ENCODE measurements around the gene SHC4.
"Not testable (repeated sequence)": the region's sequence is repeated elsewhere in the genome, so short reads cannot be mapped to it uniquely, and the experiment has no call there.

Gene SHC4

DNA sequence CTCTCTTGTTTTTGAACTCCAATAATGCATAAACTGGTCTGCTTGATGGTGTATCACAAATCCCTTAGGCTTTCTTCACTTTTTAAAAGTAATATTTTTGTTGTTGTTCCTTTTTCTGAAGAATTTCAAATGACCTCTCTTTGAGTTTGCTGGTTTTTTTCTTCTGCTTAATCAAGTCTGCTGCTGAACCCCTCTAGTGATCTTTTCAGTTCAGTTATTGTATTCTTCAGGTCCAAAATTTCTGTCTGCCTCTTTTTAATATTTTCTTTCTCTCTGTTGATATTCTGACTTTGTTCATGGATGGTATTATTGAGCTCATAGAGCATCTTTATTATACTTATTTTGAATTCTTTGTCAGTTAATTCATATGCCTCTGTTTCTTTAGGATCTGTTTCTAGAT, 131.1 kb downstream of the SHC4 start:
- FAIRE-seq: no peak

DNA sequence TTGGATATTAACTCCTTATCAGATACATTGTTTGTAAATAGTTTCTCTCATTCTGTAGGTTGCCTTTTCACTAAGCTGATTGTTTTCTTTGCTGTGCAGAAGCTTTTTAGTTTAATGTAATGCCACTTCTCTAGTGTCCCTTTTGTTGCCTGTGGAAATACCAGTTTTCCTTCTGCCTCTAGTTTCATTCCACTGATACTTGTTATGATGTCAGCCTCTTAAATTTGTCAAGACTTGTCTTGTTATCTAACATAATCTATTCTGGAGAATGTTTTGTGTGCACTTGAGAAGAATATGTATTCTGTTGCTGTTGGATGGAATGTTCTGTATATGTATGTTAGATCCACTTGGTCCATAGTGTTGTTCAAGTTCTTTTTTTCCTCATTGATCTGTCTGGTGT, 134.8 kb downstream of the SHC4 start:
- FAIRE-seq: no peak

DNA sequence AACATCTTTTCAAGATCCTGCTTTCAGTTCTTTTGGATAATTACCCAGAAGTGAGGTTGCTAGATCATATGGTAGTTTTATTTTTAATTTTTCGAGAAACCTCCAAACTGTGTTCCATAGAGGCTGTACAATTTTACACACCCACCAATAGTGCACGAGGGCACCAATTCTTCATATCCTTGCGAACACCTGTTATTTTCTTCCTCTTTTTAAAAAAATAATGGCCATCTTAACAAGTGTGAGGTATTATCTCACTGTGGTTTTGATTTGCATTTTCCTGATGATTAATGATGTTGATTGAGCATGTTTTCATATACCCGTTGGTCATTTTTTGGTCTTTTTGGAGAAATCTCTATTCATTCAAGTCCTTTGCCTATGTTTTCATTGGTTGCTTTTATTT, 135.2 kb downstream of the SHC4 start:
- no peak for FAIRE-seq

DNA sequence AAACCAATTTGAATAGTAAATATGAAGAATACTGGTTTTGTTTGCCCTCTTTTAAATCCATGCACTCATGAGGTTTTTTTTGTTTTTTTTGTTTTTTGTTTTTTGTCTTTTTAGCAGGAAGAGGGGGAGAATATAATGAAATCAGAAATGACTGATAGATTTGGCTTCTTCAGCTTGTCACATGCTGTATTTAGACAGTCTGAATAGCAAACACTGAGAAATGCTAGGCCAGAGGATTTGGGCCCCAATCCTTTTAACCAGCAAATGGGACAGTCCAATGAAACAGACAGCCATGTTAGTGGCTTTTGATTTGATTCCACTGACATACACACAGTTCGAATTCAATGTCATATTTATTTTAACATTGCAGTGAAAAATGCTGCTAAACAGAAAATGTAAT, 138.6 kb downstream of the SHC4 start:
- FAIRE-seq: no peak

DNA sequence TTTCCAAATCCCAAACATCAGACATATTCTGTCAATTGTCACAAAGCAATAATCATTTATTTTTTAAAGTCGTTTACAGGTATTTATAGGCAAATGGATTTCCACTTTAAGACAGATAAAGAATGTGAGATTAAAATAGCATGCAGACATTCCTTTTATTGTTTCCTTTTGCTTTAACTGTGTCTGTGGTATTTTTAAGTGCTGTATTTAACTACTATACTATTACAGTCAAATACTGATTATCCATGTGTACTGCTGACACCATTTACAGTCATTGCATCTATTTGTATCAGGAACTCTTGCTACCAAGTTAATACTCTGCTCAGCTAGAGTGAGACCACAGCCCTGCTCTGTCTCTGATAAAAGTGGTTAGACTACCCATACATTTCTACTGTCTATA, 140.0 kb downstream of the SHC4 start:
- FAIRE-seq: no peak

DNA sequence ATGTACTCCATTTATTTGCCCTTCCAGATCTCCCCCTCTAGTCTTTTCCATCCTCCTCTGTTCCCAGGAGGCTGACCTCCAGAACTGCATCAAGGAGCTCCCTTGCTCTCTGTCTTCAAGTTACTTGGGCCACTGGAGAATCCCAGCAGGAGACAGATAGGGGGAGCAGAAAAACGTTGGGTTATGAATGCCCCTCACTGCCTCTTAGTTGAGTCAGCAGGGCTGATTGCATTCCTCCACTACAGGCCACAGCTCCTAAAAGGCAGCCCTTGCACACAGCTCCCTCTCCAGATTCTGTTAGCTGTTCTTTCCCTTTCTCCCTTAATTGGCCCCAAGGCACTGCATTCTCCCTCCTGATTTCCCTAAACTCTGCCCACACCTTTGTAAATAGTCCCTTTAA, 140.5 kb downstream of the SHC4 start:
- FAIRE-seq: no peak

DNA sequence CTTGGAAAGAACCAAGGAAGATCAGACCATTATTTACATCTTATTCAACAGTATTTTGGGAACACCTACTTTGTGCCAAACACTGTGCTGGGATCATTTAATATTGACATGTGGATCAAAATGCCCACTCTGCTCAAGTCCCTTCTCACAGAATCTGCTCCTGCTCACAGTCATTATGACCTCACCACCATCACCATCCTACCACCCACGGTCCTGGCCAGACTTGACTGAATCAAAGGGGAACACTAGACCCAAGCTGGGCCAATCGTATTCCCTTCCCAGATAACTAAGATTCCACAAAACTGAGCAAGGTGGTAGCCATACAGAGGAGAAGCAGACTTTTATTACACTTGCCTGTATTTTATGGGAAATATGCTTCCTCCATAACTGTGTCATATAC, 149.4 kb downstream of the SHC4 start:
- FAIRE-seq: no peak

DNA sequence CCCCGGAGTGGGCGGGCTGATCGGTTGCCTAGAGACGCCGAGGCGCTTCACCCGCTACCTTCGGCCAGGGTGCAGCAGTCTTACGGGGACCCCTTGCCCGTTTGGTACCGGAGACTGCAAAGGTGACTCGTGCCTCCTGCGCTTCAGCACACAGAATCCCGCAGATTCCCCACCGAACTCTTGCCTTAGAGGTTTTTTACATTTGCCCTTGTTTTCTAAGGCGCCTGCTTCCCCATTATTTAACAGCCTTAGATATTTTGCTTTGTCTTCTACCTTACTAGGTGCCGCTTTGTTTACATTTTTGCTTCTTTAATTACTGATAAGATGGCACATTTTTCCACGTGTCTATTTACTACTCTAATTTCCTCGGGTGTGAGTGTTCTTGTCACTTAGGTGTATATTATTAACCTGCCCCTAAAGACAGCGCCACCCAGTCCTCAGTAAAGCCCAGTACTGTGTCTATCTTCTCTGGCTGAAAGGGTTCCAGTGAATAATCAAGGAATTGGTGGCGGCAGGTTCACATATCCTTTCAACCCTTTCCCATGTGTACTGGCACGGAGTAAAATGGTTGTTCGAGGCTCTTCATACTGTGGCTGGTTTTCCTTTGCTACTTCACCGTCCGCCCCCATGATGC, 152.3 kb downstream of the SHC4 start:
- no peak for FAIRE-seq

DNA sequence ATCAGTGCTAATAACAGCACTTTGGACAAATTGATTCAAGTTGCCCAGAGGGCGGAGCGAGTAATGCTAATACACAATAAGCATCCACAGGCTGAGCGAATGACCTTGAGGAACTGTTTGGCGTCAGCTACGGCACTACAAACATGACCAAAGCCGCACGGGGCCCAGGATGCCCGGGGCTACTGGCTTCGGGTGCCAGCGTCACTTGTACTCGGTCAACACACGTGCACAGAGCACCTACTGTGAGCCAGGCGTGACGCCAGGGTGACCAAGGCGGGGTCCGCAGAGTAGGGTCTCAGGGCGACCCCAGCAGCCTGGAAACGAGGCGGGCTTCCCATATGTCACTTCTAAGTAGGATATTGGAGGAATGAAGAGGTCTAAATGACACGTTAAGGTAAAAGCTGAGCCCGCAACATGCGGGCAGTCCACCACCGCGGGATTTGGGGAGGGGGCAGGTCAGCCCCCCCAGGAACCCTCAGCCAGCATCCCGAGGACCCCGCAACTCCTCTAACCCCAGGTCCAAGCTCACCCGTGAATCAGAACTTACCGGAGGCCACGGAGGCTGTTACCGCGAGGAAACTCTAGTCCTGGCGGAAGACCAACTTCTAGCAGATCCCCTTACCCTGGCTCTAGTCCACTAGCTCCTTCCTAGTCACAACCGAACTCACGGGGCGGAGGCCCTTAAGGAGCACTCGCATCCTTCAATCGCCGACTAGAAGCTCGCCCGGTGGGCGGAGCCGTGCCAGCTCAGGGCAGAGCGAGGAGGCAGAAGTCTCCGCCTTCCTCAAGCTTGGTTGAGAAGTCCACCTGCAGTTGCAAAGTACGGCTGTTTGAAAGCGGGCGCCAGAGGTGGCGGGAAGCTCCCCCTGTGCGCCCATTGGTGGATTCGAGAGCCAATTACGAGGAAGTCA, 153.1 kb downstream of the SHC4 start, which contains the start of gene CEP152:
Gene CEP152 (minus strand): TSS at position 656 of the 911 bp plus-strand sequence. CDS start 5,420 bp downstream, outside the sequence.
- peak; percentile 99 for FAIRE-seq

DNA sequence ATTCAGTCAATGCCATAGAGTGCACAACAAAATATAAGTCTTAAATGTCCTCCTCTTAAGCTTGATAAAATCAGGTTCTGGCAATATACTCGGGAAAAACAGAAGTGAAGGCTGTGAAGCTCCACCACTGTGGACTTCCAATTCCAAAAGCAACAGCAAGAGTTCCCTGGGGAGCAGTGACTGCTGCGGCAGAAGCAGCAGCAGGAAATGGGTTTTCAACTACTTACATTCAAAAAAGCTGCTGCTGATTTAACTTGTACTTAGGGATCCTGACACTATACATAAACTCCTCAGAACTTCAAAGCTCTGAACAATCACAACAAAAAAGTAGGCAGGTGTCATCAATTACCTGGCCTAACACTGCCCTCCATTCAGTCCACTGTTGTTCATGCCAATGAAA, 157.6 kb downstream of the SHC4 start:
- no peak for FAIRE-seq

DNA sequence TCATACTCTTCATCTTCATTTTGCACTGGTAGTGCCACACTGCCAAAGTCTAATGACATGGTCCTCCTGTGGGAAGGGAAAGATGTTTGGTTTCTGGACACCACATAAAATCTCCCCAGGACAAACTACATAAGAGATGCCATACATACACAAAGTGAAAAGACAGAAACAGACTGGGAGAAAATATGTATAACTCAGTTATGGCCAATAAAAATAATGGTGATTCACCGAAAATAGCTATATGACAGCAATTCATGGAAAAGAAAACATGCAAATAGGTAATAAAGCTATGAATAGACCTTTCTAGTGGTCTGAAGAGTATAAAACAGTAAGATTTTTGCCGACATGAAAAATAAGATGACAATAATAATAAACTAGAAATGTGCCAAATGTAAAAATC, 158.1 kb downstream of the SHC4 start:
- FAIRE-seq: no peak

DNA sequence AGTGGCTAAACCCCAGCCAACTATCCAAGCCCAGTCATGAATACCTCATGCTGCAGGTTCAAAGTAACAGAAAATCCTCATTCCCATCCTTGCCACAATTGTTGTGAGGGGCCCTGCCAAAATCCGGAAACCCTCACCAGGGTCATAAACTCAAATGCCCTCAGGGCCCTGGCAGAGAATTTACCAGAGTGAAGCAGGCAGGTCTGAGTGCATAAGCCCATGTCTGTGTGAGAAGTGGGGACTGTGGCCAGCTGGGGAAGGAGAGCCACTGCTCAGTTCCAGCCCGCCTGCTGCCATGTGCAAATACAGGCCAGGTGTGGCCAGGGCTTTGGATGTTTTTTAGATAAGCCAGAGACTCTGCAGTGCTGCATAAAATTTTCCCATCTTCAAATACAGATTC, 159.8 kb downstream of the SHC4 start:
- FAIRE-seq: no peak

DNA sequence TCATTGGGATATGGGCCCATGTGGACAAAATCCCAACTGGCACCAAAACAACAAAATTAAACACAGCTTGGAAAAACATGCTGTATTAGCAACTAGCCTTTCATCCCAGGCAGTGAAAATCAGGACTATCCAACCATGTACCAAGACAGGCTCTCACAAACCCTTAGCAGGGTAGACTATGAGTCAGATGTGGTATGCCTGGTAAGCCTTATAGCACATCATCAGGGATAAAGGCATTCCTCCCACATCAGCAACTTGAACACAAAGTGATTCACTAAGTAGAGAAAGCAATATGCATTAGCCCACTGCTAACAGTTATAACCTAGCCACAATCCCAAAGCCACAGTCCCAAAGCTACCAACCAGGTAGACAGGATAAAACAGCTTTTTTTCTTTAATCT, 160.9 kb downstream of the SHC4 start:
- no peak for FAIRE-seq

DNA sequence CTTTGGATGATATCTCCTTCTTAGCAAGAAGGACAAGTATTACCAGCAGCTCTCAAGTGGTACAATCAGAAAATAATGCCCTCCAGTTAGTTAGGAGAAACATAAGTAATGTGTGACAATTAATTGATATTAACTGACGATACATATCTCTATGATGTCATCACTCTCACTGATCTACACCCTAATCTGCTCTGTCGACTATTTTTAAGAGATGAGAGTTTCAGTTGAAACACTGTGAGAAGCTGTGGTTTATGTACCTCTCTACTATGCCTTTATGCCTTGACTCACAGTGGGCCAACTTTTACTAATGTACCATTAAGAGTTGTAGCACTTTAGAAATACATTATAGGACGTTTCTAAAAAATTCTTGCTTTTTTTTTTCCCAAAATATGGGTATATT, 161.5 kb downstream of the SHC4 start:
- no peak for FAIRE-seq

DNA sequence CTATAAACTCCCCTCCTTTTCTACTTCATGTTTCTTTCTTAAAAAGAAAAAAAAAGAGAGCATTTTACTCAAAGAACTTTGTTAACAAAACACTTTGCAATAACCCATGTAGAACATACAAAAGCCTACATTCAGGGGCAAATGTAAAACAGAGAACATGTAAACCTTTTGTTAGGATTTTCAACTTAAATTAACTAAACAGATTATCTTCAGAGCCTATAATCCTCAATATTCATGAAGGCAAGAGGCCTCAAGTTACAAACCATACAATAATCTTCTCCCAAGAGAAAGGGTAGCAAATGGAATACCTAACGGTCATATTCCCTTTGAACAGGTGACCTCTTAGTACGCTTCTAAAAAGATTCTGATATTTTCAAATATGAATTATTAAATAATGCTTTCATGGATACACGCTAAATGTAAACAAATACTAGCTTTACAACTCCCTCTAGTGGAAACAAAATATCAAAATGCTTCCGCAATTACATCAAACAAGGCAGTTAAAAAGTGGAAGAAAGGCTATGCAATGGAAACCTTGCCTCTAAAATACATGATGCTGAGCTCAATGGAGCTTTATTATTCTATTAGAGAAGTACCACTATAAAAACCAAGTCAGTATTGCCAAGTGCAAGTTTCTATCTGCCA, 162.8 kb downstream of the SHC4 start:
- FAIRE-seq: peak; percentile 63

DNA sequence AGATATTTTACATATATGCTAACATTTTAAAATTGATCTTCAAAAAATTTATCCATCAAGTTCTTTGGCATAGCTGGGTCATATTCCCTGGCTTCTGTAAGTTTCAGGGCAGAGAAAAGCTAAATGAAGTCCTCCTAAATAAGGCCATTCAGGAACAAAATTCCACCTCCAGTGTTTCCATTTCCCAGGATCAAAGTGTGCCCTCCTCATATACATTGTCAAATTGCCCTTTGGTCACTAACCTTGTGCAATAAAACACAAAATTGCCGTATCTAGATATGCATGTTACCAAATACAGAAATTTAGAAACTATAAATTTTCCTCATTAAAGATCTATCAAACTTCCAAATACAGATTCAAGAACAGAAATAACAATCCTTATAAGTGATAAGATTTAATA, 163.5 kb downstream of the SHC4 start:
- FAIRE-seq: no peak

DNA sequence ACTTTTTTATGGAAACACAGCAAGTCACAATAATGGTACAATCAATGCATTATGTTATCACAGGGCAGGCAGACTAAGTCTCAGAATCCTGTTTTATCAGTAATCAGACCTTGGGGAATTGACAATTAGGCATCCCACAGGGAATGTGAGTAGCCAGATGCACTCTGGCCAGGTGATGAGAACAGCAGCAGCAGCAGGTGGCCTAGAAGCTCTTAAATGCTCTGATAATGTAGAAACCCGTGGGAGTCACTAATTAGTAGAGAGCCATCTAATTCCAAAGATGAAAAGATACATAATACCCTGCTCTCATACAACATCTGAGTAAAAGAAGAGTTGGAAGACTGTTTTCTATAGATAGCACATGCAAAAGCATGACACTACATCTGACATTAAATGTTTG, 165.4 kb downstream of the SHC4 start:
- FAIRE-seq: no peak

DNA sequence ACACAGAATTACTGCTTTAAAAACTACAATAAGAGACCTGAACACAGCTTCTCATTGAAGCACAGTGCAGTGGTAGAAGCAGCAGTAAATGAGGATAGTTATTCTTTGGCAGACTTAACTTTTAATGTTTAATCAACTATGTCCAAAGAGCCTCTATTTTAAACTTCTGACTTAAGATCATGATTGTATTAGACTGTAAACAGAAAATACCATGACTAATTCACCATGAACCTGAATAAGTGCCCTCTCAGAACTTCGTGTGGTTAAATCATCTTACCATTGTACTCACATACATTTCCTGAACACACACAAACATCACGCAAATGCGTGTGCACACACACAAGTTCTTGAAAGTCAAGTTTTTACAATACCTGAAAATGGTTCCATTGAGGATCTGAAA, 166.8 kb downstream of the SHC4 start:
- no peak for FAIRE-seq

DNA sequence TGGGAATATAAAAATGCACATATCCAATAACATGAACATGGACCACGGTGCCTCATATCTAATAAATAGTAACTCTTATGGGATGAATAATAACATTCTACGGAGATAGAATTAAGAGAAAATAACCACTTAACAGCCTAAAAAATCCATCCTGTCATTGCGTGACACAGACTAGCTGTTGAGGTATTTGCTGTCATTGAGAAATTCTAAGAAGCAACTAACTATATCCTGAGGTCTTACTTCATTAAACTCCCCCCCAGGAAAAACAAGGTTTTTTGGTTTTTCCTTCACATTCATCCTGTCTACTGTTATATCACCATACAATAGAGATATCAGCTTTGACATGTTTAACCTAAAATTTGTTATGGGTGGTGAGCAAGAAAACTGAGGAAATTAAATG, 167.2 kb downstream of the SHC4 start:
- no peak for FAIRE-seq

DNA sequence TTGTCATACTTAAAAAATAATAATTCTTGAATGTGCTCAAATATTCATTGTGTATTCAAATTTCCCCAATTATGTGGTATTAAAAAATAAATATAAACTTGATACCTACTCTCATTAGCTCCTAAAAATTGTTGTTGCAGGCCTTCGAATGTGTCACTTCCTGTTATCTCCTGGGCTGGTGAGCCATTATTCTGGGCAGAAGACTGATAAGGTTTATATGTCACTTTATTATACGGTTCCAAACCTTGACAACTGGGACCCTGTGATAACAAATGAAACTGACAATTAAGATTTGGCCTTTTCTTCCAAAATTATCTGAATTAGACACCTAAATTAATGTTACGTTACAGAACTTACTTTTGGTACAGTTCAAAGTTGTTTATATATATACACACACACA, 167.8 kb downstream of the SHC4 start:
- no peak for FAIRE-seq

DNA sequence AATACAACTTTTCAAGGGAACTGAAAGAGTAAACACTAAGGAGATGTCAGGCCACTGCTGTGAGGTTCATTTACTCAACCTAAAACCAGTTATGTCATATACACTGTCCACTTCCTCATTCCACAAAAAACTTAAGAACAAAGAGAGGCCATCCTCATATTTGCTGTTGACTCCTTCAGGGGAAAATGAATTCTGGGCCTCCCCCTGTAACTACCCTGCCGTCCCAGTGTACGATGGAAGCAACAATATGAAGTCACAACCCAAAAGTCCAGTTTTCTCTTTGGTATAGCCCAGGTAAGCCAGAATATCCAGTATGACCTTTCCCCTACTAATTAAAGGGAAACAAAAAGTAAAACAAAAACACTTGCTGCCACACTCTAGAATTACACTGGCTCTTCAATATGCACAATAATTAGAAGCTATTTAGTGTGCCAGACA, 169.0 kb downstream of the SHC4 start:
- no peak for FAIRE-seq

DNA sequence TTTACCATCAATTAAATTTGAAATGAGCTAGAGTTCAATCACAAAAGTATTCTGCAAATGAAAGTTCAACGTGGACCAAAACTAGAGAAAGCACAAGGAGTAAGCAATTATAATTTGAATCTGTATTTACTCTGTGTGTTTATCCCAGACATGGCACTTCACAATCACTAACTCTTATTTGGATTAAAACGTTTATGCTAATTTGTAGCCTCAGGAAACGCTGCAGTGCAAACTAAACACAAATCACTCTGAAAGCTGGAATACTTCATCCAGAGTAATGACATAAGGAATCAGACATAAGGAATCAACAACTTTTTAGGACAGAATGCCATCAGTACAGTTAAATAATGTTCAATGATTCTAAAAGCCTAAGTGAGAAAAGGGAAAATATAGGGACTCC, 171.3 kb downstream of the SHC4 start:
- no peak for FAIRE-seq

DNA sequence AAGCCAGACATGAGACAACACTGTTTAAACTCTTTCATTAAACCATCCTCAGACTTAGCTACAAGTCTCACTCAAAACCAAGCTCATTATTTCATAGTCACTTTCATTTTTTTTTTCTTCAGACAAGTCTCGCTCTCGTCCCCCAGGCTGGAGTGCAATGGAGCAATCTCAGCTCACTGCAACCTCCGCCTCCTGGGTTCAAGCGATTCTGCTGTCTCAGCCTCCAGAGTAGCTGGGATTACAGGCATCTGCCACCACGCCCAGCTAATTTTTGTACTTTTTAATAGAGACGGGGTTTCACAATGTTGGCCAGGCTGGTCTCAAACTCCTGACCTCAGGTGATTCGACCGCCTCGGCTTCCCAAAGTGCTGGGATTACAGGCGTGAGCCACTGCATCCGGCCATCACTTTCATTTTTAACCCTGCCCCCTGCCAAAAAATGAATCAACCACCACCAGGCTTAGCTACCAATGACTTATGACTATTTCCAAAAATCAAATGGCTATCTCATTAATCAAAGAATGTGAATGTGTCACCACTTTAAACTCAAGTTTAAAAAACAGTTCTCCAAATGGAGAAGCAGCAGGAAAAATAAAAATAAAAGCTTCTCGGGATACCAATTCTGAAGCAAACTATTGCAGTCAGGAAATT, 173.1 kb downstream of the SHC4 start:
- FAIRE-seq: not testable (repeated sequence)
